Endothelial cell of hepatic sinusoid (primary cell): ENCODE measurements around the gene CACNA1C.

Source experiments
- in situ Hi-C: cut with HindIII; loops from 2 replicates; pipeline ENCODE4 v1.10.0; 2017; ENCODE audit warnings: low sequenced_read_pairs

CACNA1C gene

GRCh38 chr12:2627076-2627834, 574.5 kb downstream of the CACNA1C start:
- in situ Hi-C loops: no loop called here

DNA sequence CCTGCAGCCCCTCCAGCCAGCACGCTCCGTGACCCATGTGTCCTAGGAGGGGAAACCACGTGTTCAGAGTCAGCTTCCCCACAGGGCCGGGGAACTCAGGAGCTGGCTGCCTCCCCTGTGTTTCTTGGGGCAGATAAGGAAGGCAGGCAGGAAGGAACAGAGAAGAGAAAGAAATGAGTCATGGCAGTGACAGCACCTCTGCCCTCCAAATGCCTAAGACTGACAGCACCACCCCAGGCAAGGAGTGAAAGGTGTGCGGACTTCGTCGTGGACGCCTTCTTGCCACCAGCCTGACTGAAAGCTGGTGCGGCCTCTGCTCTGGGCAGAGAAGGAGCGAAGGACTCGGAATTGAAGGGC, 575.0 kb downstream of the CACNA1C start:
- in situ Hi-C loops: no loop called here

GRCh38 chr12:2628401-2628800, 575.6 kb downstream of the CACNA1C start:
- in situ Hi-C loops: no loop called here

DNA sequence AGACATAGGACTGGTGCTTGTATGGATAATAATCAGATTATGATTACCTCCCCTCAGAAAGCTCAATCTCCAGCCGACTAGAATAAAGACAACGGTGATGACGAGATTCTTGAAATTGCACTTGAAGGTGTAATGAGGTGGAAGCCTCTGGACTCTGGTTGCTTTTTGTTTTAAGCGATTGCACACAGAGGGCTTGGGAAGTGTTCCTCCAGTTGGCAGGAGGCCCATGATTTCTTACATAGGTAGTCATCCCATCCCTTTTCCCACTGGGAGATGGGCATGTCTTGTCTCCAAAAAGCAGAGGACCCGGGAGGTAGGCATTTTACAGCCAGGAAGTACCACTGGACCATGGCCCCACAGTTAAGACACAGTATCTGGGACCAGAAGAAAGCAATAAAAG, 576.3 kb downstream of the CACNA1C start:
- in situ Hi-C loops: no loop called here

DNA sequence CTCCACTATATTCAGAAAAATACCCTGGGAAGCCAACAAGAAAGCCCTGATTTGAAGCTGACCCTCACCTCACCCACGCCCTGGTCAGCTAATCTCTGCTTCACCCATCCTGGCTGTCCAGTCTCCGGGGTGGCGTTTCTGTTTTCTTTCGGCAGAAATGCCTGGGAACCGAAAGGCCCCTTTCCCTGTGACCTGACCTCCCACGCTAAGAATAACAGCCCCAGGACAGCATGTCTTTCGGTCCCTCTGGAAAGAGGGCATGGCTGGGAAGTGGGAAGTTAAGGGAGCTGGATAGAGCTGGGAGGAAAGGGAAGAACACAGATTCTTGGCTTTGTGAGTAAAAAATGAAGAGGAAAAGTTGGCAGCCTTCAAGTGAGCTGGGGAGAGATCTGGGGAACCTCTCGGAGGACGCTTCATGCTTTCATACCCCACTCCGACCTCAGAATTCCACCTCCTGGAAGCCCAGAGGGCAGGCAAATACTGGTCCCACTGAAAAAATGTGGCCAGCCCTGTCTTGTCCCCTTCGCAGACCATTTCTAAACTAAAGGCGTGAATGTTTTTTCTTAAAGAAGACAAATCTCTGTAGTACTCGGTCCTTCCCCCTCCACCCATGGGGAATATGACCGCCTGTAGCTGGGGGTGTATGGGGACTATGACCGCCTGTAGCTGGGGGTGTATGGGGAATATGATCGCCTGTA, 579.0 kb downstream of the CACNA1C start:
- in situ Hi-C loops: no loop called here

DNA sequence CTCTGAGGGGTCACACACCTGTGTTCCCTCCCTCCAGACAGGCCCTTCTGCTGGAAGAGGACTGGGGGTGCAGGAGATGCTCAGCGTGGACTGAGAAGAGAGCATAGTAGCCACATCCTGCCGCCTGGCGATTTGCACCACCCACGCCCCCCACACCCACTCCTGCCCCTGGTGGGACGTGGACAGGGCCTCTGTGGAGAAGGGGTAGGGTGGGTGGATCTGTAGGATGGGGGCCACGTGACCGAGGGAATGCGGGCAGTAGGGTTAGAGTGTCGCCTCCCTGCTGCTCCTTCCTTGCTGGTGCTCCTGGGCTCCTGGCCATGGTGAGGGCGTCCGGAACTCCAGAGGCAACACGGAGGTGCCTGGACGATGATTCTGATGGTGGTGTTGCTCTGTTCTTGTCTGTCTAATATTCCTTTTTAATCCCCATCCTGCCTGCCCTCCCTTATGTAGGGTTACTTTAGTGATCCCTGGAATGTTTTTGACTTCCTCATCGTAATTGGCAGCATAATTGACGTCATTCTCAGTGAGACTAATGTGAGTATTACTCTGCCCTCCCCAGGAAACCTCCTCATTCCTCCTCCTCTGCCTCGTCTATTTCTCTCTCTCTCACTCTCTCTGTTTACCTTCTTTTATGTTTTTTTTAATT, 580.5 kb downstream of the CACNA1C start:
- in situ Hi-C loops: no loop called here

DNA sequence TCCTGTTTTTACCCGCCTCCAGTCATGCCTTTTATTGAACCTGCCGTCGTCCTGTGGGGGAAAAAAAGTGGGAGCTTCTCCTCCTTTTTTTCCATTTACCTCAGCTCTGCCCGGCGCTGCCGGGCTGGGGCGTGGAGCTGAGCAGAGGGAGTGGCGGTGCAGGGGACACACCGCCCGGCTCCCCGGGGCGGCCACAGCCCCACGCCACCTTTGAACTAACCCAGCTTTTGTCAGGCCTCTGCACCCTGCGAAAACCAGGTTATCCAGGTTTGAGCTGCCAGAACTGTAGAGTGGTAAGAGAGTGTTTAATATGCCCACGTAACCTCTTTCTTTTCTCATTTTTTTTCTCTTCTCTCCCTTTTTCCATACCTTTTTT, 581.0 kb downstream of the CACNA1C start:
- in situ Hi-C loops: no loop called here

DNA sequence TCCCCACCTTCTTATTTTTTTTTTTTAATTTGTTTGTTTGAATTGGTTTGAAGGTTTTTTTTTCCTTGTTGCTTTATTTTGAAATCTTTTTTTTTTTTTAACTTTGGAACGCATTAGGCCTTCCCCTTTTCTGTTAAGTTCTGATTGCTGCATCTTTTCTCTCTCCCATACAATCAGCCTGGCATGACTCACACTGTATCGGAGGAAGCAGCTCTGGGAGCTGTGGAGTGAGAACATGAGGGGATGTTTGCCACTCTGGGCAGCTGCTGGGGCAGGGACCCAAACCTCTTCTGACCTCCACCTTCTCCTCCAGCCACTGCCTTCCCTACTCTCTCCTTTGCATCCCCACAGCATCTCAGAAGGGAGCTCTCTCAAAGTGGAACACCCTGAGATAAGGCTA, 581.7 kb downstream of the CACNA1C start:
- in situ Hi-C loops: no loop called here

GRCh38 chr12:2636741-2637340, 584.1 kb downstream of the CACNA1C start:
- in situ Hi-C loops: no loop called here

DNA sequence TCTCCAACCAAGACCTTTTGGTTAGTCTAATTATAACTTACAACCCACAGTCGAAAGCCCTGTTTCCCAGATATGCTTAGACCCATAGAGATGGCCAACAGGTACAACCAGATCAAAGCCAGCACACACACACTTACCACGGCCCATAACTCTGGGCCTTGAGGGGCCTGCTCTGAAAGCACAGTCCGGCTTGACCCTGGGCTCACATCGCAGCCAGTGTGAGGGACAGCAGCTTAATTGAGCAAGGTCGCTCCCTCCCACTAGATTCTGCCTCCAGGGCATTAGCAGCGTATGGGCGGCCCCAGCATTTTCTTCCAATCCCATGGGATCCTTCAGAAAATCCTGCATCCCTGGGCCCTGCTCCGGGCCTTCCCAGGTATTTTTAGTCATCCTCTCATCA, 584.6 kb downstream of the CACNA1C start:
- in situ Hi-C loops: no loop called here

- in situ Hi-C loops: no loop called here
These were observed 585.7 kb downstream of the CACNA1C start for GRCh38 chr12:2638273-2639019.

GRCh38 chr12:2639020-2639298, 586.2 kb downstream of the CACNA1C start:
- in situ Hi-C loops: no loop called here

- in situ Hi-C loops: no loop called here
These were observed 587.5 kb downstream of the CACNA1C start for GRCh38 chr12:2640281-2640680.

GRCh38 chr12:2640709-2641108, 587.9 kb downstream of the CACNA1C start:
- in situ Hi-C loops: no loop called here

DNA sequence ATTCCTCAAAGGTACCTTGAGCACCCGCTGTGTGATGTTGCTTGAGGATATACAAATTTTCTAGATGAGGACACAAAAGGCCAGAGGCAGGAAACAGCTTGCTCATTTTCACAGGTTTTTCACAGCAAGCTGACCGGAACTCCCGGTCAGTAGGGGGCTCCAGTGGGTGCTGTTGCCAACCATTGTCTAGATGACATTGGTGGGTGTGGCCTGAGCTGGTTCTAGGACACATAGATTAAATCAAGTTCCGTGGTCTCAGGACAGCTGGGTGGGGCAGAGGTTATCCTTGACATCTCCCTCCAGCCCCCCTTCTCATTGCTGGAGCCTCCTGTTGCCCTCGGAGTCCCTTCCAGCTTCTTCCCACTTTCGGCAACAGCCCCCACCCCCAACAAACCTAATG, 588.4 kb downstream of the CACNA1C start:
- in situ Hi-C loops: no loop called here

DNA sequence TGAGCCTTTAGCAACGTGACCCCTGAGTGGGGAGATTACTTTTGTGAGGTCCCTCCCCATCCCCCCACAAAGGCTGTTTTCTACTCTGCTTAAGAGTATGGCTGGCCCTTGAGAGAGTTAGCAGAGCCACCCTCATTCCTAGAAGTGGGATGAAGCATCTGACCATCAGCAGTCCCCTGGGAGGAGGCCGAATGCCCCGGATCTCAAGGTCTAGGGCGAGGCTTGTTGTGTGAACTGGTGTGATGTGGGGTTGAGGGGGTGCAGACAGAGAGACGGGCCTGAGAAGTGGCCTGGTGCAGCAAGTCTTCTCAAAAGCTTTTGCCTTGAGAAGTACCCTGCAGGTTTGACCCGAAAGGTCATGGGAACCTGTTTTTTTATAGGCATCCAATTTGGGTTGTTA, 589.0 kb downstream of the CACNA1C start:
- in situ Hi-C loops: no loop called here

GRCh38 chr12:2642176-2642892, 589.5 kb downstream of the CACNA1C start:
- in situ Hi-C loops: no loop called here

- in situ Hi-C loops: no loop called here
These were observed 590.2 kb downstream of the CACNA1C start for GRCh38 chr12:2642896-2643425.

DNA sequence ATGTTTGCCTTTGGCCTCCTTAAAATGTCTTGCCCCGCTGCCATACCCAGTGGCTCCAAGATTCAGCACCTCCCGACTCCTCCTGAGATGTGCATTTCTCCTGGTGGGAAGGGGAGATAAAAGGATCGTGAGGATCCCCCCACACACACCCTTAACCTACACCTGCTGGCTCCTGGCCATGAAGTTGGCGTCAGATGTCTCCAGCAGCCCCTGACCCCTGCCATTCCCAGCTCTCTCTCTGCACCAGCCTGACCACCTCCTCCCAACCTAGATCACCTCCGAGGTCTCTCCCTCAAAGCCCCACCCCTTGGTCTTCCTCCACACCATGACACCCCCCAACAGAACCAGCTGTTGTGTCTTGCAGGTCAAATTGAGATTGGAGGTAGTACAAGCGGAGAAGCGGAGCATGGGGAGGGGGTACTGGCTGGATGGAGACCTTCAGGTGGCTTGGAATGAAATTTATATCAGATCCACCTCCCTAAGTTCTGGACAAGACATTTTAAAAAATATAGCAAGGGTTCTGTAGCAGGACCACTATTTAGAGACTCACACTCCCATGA, 590.9 kb downstream of the CACNA1C start:
- in situ Hi-C loops: no loop called here
